ENCODE results near the gene STRA8. TPM values are rescaled to one million over a fixed set of nuclear protein-coding genes. Genes with fewer than 3 reads are reported as not detected.

STRA8 gene
- total RNA-seq, 2 donors from 2014 or later, result not detected

DNA sequence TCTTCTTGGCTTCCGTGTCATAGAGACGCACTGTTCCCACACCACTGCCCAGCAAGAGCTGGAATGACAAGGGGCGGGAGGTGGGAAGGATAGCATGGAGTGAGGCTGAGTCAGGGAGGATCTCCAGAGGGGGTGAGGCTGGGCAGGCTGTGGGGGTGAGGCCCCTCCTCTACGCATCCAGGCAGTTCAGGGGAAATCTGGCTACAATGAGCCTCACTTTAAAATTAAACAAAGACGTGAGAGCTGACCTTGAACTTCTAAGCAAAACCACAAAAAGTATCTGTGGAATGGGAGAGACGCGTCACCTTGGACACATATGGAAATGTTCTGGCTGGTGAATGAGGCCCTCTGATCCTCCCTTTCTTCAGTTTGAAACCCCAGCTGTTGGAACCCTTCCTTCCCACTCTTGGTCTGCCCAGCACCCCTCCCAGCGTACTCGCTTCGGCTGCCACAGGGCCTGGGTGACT is 40.0 kb upstream of the STRA8 start:
- no peaks in the 10 kb centered on the region for H3K9me3 ChIP-seq
- ATAC-seq (ENCODE audit: insufficient number of reproducible peaks, low FRiP score, low read depth) (no peak), DNase-seq (ENCODE audit: low spot score) (no peak)
- H3K36me3 ChIP-seq, result peaks cover 58% of the 10 kb centered on the region
- TF ChIP-seq, protein P1, sequence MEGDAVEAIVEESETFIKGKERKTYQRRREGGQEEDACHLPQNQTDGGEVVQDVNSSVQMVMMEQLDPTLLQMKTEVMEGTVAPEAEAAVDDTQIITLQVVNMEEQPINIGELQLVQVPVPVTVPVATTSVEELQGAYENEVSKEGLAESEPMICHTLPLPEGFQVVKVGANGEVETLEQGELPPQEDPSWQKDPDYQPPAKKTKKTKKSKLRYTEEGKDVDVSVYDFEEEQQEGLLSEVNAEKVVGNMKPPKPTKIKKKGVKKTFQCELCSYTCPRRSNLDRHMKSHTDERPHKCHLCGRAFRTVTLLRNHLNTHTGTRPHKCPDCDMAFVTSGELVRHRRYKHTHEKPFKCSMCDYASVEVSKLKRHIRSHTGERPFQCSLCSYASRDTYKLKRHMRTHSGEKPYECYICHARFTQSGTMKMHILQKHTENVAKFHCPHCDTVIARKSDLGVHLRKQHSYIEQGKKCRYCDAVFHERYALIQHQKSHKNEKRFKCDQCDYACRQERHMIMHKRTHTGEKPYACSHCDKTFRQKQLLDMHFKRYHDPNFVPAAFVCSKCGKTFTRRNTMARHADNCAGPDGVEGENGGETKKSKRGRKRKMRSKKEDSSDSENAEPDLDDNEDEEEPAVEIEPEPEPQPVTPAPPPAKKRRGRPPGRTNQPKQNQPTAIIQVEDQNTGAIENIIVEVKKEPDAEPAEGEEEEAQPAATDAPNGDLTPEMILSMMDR (IDR thresholded peaks at IDR 0.05), result no peak
- H3K27ac ChIP-seq, result no peak overlapping the region
- H3K4me1 ChIP-seq (ENCODE audit: control insufficient read depth in 1 of 2, low read depth in 2 of 2), result no peaks in the 10 kb centered on the region
- H3K27me3 ChIP-seq (replicated peaks; ENCODE audit: insufficient read depth), result no peaks in the 10 kb centered on the region
- no peak overlapping the region for H3K4me3 ChIP-seq

DNA sequence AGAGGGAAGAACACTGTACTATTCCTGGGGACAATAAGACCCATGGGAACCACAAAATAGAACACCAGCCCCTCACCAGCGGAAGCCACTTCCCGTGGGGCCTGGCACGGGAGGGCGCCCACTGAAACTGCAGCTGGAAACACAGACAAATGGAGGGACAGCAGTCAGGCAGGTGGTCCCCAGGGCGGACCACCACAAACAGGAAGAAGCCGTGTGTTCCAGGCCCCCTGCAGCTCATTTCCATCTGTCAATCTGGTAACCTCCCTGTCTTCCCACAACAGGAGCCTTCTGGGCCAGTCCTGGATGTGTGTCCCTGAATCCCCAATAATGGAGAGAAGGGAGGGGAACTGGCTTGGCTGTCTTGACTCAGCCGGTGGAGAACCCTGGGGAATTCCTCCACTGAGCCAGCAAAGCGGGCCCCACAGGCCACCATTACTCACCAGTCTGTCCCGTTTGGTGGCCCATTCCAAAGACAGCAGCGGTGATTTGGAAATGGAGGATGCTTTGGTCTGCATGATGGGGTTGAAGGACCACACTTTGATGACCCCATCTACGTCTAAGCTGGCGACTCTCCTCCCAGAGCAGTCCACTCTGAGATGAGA is 39.0 kb upstream of the STRA8 start:
- no peak for DNase-seq (ENCODE audit: low spot score)

DNA sequence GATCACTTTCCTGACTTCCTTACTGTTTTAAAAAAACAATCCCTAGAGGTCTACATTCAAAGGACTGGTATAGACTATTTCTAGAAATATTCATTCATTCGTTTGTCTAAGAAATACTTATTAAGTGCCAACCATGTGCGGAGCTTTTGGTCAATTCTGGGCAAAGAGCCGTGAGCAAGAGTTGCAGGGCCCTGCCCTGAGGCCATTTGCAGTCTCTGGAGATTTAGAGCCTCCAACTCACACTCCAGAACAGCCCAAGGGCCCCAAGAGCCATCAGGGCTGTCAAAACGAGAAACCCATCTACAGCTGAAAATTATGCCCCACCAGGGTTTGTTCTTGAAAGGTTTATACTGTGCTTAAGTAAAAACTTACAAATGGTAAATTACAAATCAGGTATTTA is 38.5 kb upstream of the STRA8 start:
- Histone ChIP-seq H3K27ac (no peak overlapping the region), H3K27me3 (replicated peaks; ENCODE audit: insufficient read depth) (no peaks in the 10 kb centered on the region), H3K36me3 (peaks cover 57% of the 10 kb centered on the region), H3K9me3 (no peaks in the 10 kb centered on the region), H3K4me1 (ENCODE audit: control insufficient read depth in 1 of 2, low read depth in 2 of 2) (no peaks in the 10 kb centered on the region), H3K4me3 (no peak overlapping the region)
- ATAC-seq (ENCODE audit: insufficient number of reproducible peaks, low FRiP score, low read depth) (no peak), DNase-seq (ENCODE audit: low spot score) (no peak)
- TF ChIP-seq, protein P1 (IDR thresholded peaks at IDR 0.05), result no peak

More for the DNA sequence above, 39.0 kb upstream of the STRA8 start:
- H3K9me3 ChIP-seq, result no peaks in the 10 kb centered on the region
- H3K27ac ChIP-seq, result no peak overlapping the region
- TF ChIP-seq, protein P1 (IDR thresholded peaks at IDR 0.05), result no peak
- peaks cover 56% of the 10 kb centered on the region for H3K36me3 ChIP-seq
- ATAC-seq (ENCODE audit: insufficient number of reproducible peaks, low FRiP score, low read depth), result no peak
- H3K4me3 ChIP-seq, result no peak overlapping the region
- no peaks in the 10 kb centered on the region for H3K4me1 ChIP-seq (ENCODE audit: control insufficient read depth in 1 of 2, low read depth in 2 of 2)
- H3K27me3 ChIP-seq (replicated peaks; ENCODE audit: insufficient read depth), result no peaks in the 10 kb centered on the region

DNA sequence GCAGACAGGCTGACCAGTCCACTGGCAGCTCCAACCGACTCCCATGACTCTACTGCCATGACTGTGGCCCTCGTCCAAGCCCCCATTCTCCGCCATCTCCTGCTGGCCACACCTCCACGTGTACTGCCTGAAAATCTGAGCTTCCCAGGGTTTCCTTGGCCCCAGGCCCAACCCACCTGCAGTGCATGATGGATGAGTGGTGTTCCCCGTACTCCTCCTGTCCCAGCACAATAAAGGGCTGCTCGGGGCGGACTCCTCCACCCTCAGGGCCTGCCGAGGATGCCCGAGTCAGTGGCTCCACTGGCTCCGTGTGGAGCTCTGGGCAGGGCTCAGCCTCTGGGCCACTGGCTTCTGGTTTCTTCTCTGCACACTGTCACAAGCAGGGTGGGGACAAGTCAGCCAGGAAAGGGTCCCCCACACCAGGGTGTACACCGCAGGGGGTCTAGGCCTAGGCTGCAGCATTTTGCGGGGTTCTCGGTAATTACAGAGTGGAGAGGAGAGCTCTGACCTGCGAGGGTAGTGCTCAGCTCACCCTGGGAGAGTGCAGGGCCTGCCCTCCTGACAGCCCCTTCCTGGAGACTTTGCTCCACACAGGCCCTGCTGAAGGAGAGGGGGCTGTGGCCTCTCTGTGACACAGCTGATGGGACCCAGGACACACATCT is 37.5 kb upstream of the STRA8 start:
- ATAC-seq (ENCODE audit: insufficient number of reproducible peaks, low FRiP score, low read depth), result no peak
- H3K27me3 ChIP-seq (replicated peaks; ENCODE audit: insufficient read depth), result no peaks in the 10 kb centered on the region
- H3K9me3 ChIP-seq, result no peaks in the 10 kb centered on the region
- no peak for DNase-seq (ENCODE audit: low spot score)
- TF ChIP-seq, protein P1 (IDR thresholded peaks at IDR 0.05), result no peak
- no peak overlapping the region for H3K4me3 ChIP-seq
- H3K36me3 ChIP-seq, result peaks cover 57% of the 10 kb centered on the region
- H3K27ac ChIP-seq, result no peak overlapping the region
- no peaks in the 10 kb centered on the region for H3K4me1 ChIP-seq (ENCODE audit: control insufficient read depth in 1 of 2, low read depth in 2 of 2)

DNA sequence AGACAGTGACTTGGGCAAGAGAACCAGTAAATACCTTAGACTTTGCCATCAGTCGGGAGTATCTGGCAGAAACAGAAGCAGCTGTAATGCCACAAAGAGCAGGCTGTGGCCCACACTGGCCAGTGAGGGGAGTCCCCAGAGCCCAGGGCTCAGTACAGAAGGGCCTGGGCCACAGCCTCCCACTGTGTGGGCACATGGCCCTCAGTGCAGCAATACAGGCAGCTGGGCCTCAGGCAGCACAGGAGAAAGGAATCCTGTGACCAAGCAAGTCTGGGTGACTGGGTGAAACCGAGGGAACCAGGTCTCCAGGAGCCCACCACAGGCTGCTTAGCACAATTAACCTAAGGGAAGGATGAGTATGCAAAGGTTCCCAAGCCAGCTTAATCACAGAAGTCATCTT is 36.3 kb upstream of the STRA8 start:
- no peak for DNase-seq (ENCODE audit: low spot score)
- H3K4me1 ChIP-seq (ENCODE audit: control insufficient read depth in 1 of 2, low read depth in 2 of 2), result peaks cover 0 to under 1% of the 10 kb centered on the region in 2 donors
- H3K4me3 ChIP-seq, result no peak overlapping the region
- H3K9me3 ChIP-seq, result no peaks in the 10 kb centered on the region
- H3K27ac ChIP-seq, result no peak overlapping the region
- peaks cover 64% of the 10 kb centered on the region for H3K36me3 ChIP-seq
- TF ChIP-seq, protein P1 (IDR thresholded peaks at IDR 0.05), result no peak
- no peaks in the 10 kb centered on the region for H3K27me3 ChIP-seq (replicated peaks; ENCODE audit: insufficient read depth)
- ATAC-seq (ENCODE audit: insufficient number of reproducible peaks, low FRiP score, low read depth), result no peak

All from thoracic aorta (tissue), 2 donors.